Measurements from ENCODE around the gene PYCARD.

DNA sequence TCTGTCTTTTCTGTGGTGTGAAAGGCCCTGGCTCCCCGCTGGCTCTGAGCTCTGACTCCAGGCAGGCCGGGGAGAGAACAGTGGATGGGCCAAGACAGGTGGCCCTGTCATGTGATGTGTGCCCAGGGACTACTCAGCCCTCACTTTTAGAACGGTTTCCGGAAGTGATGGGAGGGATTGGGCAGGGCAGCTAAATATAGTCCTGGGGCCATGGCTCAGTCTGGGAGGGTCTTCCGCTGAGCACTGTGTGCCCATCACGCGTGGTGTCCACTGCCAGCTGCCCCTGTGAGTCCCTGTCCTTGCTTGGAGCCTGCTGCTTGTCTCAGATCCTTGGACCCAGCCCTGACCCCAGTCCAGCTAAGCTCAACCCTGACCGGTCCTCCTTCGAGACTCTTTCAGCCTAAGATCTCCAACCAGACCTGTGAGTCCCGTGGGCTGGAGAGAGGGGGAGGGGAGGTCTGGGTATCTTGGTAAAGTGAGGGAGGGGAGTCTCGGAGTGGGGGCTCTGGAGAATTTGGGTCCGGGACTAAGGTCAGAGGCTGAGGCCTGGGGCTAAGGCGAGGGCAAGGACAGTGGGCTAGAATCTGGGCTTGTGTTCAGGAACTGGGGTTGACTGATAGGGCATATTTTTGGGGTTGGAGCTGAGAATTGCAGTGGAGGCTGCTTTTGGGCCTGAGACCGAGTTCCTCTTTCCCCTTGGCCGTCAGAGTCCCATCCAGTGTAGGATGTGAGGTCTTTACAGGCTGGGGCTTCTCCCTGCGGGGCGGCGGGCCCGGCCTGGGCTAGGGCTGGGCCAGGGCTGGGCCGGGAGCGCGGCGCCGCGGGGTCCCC lies 11.5 kb upstream of the PYCARD start, which contains the start of gene TRIM72:
- no peak for TF ChIP-seq YY1 (IDR thresholded peaks at IDR 0.05; ENCODE audit: insufficient read depth, insufficient read length)
- TF ChIP-seq SUZ12 (IDR thresholded peaks at IDR 0.05; ENCODE audit: extremely low read depth, insufficient read depth, insufficient read length), result peak; percentile 60

All from NT2/D1 (cell line).